Neural cell (in vitro differentiated cells): ENCODE results near the gene LGR4. TPM values are rescaled to one million over a fixed set of nuclear protein-coding genes. Genes with fewer than 3 reads are reported as not detected.

Experiments used
- H2AFZ ChIP-seq: fragments of 200-600, 300-800 bp; sonication (generic), shearing (Covaris generic); 2 replicates; pipeline ENCODE4 v1.6.0; 2014; ENCODE audit warnings: low read depth, mild to moderate bottlenecking, antibody characterized with exemption, low read length, moderate library complexity
- H3F3A ChIP-seq: fragments of 200-600 bp; shearing (Covaris generic); 2 replicates; pipeline ENCODE4 v1.6.1; 2016; ENCODE audit warnings: mild to moderate bottlenecking, moderate library complexity, mixed read lengths, antibody characterized with exemption, low read length; ENCODE audit not compliant: insufficient read depth, poor library complexity, severe bottlenecking
- H3K27ac ChIP-seq: fragments of 200-600, 300-800 bp; sonication (generic), shearing (Covaris generic); 2 replicates; pipeline ENCODE4 v1.5.1; 2014; ENCODE audit warnings: mild to moderate bottlenecking, low read length, moderate library complexity
- H3K27me3 ChIP-seq: fragments of 300-800, 200-600 bp; sonication (generic), shearing (Covaris generic); 2 replicates; pipeline ENCODE4 v1.6.0; 2014; ENCODE audit warnings: mild to moderate bottlenecking, low read depth, low read length, moderate library complexity; ENCODE audit not compliant: insufficient read depth
- H3K36me3 ChIP-seq: fragments of 300-800, 200-600 bp; sonication (generic), shearing (Covaris generic); 2 replicates; pipeline ENCODE4 v1.5.1; 2014; ENCODE audit warnings: mild to moderate bottlenecking, antibody characterized with exemption, low read length, moderate library complexity; ENCODE audit not compliant: insufficient read depth
- H3K4me2 ChIP-seq: fragments of 300-800, 200-600 bp; sonication (generic), shearing (Covaris generic); 2 replicates; pipeline ENCODE4 v1.6.0; 2014; ENCODE audit warnings: mild to moderate bottlenecking, low read length
- H3K4me3 ChIP-seq: fragments of 300-800, 200-600 bp; sonication (generic), shearing (Covaris generic); 2 replicates; pipeline ENCODE4 v1.5.1; 2014; ENCODE audit warnings: mild to moderate bottlenecking, low read length, moderate library complexity
- H3K79me2 ChIP-seq: fragments of 200-600 bp; shearing (Covaris generic); replicated peaks from 2 replicates; pipeline ENCODE4 v1.6.0; 2014; ENCODE audit warnings: mild to moderate bottlenecking, low read length, moderate library complexity; ENCODE audit not compliant: insufficient read depth
- H3K9ac ChIP-seq: fragments of 300-800, 200-600 bp; sonication (generic), shearing (Covaris generic); 2 replicates; pipeline ENCODE4 v1.6.1; 2016; ENCODE audit warnings: mild to moderate bottlenecking, low read length, mixed read lengths
- H3K9me2 ChIP-seq: fragments of 200-600 bp; shearing (Covaris generic); 2 replicates; pipeline ENCODE4 v1.6.1; 2016; ENCODE audit warnings: mild to moderate bottlenecking, low read length, mixed read lengths; ENCODE audit not compliant: insufficient read depth
- H3K9me3 ChIP-seq: fragments of 200-600, 300-800 bp; sonication (generic), shearing (Covaris generic); 2 replicates; pipeline ENCODE4 v1.6.1; 2016; ENCODE audit warnings: mild to moderate bottlenecking, mixed run types, low read length, moderate library complexity, mixed read lengths
- H4K20me1 ChIP-seq: fragments of 200-600 bp; shearing (Covaris generic); 2 replicates; pipeline ENCODE4 v1.6.1; 2016; ENCODE audit warnings: mild to moderate bottlenecking, mixed run types; ENCODE audit not compliant: insufficient read depth
- CTCF ChIP-seq: fragments of 450-650 bp; IDR thresholded peaks from 2 replicates; pipeline ENCODE4 v1.5.1; 2014; ENCODE audit warnings: antibody characterized with exemption, mild to moderate bottlenecking, moderate library complexity; ENCODE audit not compliant: poor library complexity, severe bottlenecking
- EP300 ChIP-seq: fragments of 450-650 bp; conservative IDR thresholded peaks from 2 replicates; pipeline ENCODE4 v1.6.1; 2014; ENCODE audit warnings: antibody characterized with exemption, mild to moderate bottlenecking, moderate library complexity; ENCODE audit not compliant: poor library complexity, severe bottlenecking
- EZH2 ChIP-seq: fragments of 200-600, 300-800 bp; shearing (Covaris generic), sonication (generic); IDR thresholded peaks from 2 replicates; pipeline ENCODE4 v1.6.1; 2014; ENCODE audit warnings: antibody characterized with exemption, low read length, borderline replicate concordance, mild to moderate bottlenecking; ENCODE audit not compliant: insufficient read depth, poor library complexity, severe bottlenecking
- MXI1 ChIP-seq: fragments of 450-650 bp; conservative IDR thresholded peaks from 2 replicates; pipeline ENCODE4 v1.6.1; 2014; ENCODE audit warnings: antibody characterized with exemption, mild to moderate bottlenecking; ENCODE audit not compliant: poor library complexity, severe bottlenecking
- POLR2AphosphoS5 ChIP-seq: IDR thresholded peaks from 2 replicates; pipeline ENCODE4 v1.6.1; 2012
- RAD21 ChIP-seq: fragments of 450-650 bp; conservative IDR thresholded peaks from 2 replicates; pipeline ENCODE4 v1.6.1; 2014; ENCODE audit warnings: antibody characterized with exemption, mild to moderate bottlenecking, moderate library complexity
- REST ChIP-seq: IDR thresholded peaks from 2 replicates; pipeline ENCODE4 v1.6.1; 2012; ENCODE audit warnings: borderline replicate concordance
- SMC3 ChIP-seq: fragments of 450-650 bp; conservative IDR thresholded peaks from 2 replicates; pipeline ENCODE4 v1.6.1; 2014; ENCODE audit warnings: antibody characterized with exemption, mild to moderate bottlenecking, moderate library complexity; ENCODE audit not compliant: poor library complexity
- TAF1 ChIP-seq: IDR thresholded peaks from 2 replicates; pipeline ENCODE4 v1.6.1; 2012; ENCODE audit warnings: low read depth
- polyA plus RNA-seq: library from polyadenylated mRNA; depleted of rRNA; stranded (reverse); fragments of >200 nt; gene quantifications from 2 replicates; pipeline ENCODE4 v1.2.3, GENCODE V29; 2014

Gene LGR4
- polyA plus RNA-seq, 1 donor from 2014 or later = 11.2 TPM

- no peaks in the 10 kb centered on the region for H3K27me3 ChIP-seq
- H3K9ac ChIP-seq = no peak overlapping the region
- H2AFZ ChIP-seq = no peak overlapping the region
- no peaks in the 10 kb centered on the region for H4K20me1 ChIP-seq
- H3K9me3 ChIP-seq = no peaks in the 10 kb centered on the region
- no peaks in the 10 kb centered on the region for H3K36me3 ChIP-seq
- H3K79me2 ChIP-seq = peaks cover 3% of the 10 kb centered on the region
- H3K9me2 ChIP-seq = no peaks in the 10 kb centered on the region
- H3K27ac ChIP-seq = no peak overlapping the region
- TF ChIP-seq REST (no peak), POLR2AphosphoS5 (no peak), MXI1 (no peak), SMC3 (no peak), TAF1 (no peak), RAD21 (no peak), EZH2 (no peak), EP300 (no peak), CTCF (no peak)
- H3K4me2 ChIP-seq = no peak overlapping the region
- H3K4me3 ChIP-seq = no peak overlapping the region
- H3F3A ChIP-seq = no peaks in the 10 kb centered on the region
Observed at GRCh38 chr11:27402450-27402849, 70.1 kb downstream of the LGR4 start.

GRCh38 chr11:27401833-27402316, 70.7 kb downstream of the LGR4 start:
- Histone ChIP-seq H3K36me3 (no peaks in the 10 kb centered on the region), H3K79me2 (peaks cover 3% of the 10 kb centered on the region), H4K20me1 (no peaks in the 10 kb centered on the region), H2AFZ (no peak overlapping the region), H3K9me3 (no peaks in the 10 kb centered on the region), H3F3A (no peaks in the 10 kb centered on the region), H3K27ac (no peak overlapping the region), H3K9me2 (no peaks in the 10 kb centered on the region), H3K9ac (no peak overlapping the region), H3K4me3 (no peak overlapping the region), H3K27me3 (no peaks in the 10 kb centered on the region), H3K4me2 (no peak overlapping the region)
- TF ChIP-seq MXI1 (no peak), POLR2AphosphoS5 (no peak), TAF1 (no peak), EZH2 (no peak), SMC3 (no peak), CTCF (no peak), RAD21 (no peak), EP300 (no peak), REST (no peak)
